Right hindlimb (tissue), 1 donor: Measurements from ENCODE around the gene ENTR1.

ENCODE experiments used
- DNase-seq: peaks from one replicate; pipeline ENCODE4 v3.0.0-alpha.2; 2018

The ENTR1 gene

DNA sequence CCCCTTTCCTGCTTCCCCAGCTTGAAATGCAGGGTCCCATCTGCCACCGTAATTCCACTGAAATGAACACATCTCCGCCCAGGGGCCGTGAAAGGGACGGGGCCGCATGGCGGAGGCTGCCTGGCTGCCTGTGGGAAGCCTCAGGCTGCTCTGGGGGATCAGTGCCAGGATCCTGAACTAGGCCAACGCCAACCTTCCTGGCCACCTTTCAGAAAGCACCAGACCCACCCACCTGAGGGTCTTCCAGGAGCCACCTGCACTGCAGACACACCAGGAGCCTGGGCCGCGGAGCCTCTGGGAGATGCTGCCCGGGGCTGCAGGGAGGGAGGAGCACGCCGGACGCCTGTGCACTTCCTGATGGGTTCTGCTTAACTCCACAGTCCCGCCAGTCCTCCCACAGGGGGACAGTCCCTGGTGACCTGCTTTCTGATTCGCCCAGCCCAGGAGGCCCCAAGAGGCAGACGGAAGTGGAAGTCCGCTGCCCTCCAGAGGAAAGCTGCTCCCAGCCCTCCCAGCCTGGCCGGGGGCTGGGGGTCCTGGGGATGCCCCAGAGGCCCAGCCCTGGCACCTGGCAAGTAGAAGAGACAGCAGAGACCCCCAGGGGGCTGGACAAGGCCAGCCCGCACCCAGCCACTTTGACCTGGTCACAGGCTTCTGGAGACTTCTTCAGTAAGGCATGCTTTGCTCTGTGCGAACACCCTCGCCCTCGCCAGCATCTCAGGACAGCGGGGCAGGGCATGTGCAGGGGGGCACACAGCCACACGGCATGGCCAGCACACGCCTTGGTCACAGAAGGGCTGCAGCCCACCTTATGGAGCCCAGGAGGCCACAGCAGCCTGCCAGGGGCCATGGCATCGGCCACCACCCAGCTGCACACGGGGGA, 36.9 kb downstream of the ENTR1 start, which contains the start of gene CARD9:
Gene CARD9 (minus strand): TSS at position 370 of the 883 bp plus-strand sequence. CDS start 1,591 bp downstream, outside the sequence.
- DNase-seq = no peak

DNA sequence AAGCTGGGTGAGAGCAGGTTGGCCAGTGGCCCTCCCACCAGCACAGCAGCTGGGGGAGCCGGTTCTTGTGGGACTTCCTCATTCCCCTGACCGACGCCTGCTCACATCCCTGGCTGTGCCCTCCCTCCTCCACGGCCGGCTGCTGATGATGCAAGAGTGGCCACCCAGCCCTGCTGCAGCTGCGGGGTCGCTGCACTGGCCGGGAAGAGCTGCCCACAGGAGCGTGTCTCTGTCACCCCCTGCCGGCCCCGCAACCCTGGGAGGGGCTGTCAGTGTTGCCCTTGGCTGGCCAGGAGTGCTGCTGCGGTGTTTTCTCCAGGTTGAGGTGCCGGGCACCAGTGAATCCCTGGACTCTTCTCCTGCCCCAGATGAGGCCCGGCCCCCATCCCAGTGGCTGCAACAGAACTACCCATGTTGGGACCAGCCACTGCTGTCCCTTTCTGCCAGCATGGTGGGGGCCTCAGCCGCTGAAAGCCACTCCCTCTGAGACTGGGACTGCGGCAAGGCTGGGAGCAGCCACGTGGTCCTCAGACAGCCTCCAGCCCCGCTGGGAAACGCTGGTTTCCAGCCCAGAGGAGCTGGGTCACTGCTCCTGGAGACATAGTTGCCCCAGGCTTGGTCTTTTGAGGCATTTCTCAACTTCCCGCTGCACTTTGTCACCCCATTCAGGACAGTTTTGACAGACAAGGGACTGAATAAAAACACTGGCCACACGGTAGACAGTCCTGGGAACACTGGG, 37.7 kb downstream of the ENTR1 start:
- peak; percentile 72 for DNase-seq

DNA sequence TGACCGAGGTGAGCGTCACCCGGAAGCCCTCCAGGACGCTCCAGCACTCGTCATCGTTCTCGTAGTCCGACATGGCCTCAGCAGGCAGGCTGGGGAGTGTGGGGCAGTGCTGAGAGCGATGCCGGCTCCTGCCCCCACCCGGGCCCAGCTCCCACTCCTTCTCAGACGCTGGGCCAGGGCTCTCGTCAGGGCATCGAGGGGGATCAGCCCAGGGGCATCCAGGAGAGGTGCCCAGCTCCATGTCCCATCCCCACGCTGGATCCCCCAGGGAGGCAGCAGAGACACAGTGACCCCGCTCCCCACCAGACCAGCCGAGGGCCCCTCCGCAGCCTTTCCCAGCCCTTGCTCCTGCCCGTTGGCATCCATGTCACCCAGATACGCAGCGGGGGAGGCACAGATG, 38.4 kb downstream of the ENTR1 start:
- DNase-seq = no peak

DNA sequence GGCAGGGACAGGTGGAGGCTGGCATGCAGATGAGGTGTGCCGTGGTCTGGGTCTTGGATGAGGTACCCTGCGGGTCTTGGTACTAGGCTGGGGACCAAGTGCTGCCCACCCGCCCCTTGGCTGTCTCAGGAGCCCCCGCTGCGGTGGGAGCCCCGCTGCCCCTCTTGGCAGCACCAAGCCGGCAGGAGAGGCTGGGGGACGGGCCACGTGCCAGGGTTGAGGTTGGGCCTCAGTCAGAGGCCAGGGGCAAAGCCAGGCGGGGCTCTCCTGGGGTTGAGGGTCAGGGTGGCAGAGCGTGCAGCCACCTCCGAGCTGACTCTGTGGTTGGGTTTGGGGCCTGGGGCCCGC, 38.9 kb downstream of the ENTR1 start:
- DNase-seq = no peak

DNA sequence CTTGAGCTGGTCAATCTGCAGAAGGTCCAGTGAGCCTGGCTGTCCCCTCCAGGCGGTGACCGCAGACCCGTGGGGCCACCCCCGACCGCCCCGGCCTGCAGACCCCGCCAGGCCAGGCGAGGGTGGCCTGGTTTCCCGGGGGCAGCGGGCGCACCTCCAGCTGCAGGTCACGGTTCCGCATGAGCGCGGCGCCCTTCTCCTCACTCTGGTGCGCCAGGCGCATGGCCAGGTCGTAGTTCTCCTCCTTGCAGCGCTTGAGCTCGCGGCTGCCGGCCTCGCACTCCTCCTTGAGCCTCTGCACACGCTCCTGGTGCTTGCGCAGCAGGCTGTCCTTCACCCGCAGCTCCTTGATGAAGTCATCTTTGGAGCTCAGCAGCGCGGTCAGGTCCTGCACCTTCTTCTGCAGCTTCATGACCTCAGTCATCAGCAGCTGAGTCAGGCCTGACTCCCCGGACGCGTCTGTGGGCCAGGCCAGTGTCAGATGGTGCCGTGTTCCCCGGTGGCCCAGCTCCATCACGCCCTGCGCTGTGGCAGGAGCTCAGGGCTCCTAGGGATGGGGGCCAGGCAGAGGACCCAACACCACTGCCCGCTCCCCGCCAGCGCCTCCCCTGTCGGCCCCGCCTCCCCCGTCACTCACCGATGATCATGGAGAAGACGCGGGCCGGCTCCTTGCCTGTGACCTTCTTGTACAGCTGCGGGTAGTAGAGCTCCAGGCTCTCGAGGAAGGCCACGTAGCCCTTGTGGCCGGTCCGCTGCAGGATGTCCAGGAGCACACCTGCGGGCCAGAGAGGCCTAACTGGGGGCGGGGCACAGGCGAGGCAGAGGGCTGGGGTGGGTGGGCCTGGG, 39.5 kb downstream of the ENTR1 start:
- no peak for DNase-seq

DNA sequence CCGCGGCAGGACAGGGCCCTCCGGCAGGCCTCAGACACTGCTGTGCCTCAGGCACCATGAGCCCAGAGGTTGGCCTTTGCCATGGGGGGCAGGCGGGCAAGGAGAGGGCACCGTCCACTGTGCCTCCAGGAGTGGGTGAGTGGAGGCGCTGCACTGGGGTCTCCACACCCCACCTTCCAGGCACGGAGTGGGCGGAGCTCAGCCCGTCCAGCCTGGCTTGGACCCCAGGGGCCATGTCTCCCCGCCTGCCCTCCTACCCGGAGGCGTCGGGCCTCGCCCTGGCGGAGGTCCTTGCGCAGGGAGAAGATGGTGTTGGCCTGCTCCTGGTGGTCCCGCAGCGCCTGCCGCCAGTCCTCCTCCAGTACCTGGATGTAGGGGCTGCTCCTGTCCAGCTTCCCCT, 40.4 kb downstream of the ENTR1 start:
- no peak for DNase-seq

DNA sequence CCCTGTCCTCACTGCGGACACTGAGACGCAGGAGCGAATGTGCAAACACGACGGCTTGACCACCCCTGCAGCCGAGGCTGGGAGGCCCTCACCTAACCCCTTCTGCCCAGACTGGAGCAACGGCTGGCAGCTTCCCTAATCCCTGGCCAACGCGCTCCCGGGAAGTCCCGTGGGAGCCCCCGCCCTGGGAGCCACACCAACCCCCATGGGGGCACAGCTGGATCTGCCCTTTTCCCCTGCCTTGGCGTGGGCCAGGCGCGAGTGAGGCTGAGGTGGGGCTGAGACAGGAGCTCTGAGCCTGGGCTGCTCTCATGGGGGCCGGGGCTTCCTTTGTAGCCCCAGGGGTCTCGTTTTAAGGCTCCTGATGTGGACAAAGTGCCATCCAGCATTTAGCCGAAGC, 42.2 kb downstream of the ENTR1 start:
- no peak for DNase-seq

DNA sequence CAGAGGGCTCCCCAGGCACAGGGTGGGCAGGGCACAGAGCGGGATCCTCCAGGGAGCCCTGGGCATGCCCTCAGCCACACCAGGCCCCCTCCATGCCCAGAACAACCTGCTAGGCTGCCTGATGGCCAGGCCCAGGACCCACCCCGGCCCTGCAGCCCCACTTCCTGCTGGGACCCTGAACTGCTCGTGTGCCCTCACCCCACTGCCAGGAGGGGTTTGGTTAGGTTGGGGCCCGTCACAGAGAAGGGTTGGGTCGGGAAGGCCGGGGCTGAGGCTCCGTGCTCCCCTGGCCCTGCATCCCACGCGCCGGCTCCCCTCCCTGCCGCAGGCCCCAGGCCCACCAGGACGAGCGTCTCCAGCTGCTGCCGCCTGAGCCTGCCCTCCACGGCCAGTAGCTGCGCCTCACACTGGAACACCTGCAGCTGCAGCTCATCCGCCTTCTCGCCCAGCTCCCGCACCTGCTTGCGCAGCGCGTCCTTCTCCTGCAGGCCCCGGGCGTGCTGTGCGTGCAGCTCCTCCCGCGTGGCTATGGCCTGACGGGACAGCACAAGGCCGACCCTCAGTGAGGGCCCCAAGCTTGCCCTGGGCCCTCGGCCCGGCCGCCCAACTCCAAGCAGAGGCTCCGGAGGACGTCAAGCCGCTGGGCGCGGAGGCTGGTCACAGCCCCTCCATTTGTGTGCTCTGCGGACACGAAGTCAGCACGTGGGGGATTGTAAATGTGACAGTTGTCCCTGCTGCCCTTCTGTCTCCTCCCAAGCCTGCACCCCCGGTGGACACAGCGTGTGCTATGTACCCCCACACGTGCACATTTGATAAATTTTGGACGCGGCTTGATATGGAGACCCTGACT, 42.9 kb downstream of the ENTR1 start:
- no peak for DNase-seq

DNA sequence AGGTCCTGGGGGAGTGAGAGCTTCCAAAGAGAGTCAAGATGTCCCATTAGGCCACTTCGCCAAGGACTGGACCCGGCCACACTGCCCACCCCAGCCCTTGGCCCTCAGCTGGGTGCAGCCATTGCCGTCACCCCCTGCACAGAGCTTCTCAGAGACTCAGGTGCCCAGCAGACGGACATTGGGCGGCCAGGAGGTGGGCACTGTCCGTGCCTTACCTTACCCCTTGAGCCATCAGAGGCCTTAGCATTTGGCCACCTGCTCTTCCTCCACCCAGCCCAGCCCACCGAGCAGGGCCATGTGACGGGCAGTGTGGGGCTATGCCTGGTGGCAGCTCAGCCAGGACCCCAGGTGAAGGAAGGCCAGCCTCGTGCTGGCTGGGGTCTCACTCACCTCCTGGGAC, 43.6 kb downstream of the ENTR1 start:
- DNase-seq = no peak

DNA sequence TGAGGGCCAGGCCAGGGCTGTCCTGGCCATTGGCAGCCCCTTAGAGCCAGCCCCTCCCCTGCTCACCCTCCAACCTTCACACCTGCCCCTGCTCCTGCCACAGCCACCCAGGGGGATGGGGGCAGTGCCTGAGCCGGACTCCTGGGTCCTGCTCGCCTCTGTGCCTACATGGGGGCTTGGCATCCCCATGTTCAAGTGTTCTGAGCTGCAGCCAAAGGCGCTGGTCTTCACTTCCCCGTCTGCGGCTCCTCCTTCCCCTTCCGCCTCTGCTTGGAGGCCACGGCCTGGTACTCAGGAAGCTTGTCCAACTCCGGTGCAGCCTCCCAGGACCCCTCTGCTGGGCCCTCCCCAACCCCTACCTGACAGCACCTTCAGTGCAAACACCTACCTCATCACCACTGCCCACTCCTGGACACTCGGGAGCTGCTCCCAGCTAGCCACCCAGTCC, 44.6 kb downstream of the ENTR1 start:
- no peak for DNase-seq

DNA sequence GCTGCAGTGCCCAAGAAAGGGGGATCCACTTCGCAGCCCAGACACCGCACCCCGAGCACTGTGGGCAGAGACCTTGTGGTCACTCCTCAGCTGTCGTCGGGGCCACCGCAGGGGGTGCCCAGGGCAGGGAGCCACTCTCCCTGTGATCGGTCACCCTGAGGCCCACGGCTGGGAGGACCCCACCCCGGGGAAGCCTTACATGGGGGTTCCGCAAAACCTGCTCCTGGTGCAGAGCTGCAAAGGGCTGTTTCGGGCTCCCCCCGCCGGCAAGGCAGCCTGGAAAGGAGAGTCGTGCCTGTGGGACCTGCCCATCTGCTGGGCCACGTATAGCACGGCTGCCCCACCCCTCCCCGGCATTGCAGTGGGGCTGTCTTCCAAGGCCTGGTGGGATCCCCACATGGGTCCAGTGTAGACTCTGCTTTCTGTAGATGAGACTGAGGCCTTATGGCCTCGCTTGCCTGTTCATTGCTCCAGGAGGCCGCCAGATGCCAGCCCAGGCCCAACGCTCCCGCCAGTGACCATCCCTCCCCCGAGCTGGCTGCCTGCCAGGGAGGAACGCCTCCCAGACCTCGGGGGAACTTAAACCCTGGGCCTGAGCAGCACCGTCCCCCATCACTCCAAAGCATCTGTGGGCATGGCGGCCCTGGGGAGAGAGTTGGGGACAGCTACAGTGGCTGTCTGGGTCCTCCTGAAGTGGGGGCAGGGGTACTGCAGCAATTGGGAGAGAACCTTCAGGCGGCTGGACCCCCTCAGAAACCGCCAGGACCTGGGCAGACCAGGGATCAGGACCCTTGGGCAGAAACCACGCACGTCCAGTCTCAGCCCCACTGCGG, 45.3 kb downstream of the ENTR1 start:
- DNase-seq = no peak

DNA sequence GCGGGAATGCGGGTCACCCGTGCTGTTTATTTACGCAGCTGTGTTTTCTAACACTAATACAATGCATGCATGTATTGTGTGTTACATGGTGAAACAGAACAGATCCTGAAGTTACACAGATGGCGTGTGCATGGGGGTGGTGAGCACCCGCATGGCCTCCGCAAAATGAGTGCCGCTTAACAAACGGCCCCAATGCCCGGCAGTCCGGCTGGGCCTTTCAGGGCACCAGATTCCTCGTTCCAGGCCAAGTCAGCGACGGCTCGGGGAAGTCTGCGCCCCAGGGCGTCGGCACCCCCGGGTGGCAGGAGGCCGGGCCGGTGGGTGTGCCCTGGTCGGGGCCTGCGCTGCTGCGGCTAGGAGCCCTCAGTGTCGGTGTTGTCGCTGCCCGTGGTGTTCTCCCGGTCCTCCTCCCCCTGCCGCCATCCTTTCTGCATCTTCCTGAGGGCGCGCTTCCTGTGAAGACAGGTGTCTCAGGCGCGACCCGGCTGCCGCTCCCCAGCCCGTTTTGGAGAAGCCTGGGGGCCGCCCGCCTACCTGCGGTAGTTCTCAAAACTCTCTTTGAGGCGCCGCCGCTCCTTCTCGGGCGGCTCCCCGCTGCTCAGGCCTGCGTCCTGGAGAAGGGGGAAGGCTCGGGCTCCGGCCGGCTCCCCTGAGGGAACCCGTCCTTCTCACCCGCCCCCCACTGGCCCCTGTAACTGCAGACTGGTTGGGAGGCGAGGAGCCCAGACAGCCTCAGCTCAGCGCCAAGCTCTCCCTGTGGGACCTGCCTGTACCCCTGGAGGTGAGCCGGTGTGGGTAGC, 46.3 kb downstream of the ENTR1 start:
- peak; percentile 33 for DNase-seq

DNA sequence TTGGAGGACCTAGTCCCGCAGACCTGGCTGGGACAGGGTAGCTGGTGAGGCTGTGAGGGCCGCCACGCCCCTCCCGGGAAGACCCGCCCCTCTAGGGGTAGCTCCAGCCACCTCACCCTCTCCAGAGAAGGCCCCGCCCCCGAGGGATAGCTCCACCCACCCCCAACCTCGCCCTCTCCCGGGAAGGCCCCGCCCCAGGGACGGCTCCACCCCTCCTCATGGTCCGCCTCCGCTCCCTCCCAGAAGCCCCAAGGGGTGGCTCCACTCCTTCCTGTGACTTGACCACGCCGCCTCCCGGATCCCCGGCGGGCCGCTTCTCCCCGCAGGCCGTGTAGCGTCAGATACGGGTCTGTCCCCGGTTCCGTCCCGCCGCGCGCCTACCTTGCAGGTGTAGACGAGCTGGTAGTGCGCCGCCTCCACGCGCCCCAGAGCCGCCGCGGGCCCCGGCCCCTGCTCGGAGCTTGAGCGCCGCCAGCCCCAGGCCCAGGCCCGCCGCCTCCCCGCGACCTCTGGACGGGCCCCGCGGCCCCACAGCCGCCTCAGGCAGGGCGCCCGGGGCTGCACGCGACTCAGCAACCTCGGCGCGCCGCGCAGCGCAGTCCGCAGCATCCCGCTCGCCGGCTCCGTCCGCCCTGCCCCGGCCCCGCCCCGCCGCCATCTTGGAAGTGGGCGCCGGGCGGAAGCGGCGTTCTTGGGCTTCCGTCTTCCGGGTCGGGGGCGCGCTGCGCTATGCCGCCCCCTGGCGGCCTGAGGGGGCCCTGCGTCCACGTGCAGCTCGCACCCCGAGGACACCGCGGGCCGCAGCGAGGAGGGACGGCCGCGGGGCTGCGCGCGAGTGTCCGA, 47.1 kb downstream of the ENTR1 start, which contains the start of gene DNLZ:
Gene DNLZ (minus strand): TSS at position 639 of the 843 bp plus-strand sequence. CDS start 30 bp downstream, at position 609.
- DNase-seq = peak; percentile 96

DNA sequence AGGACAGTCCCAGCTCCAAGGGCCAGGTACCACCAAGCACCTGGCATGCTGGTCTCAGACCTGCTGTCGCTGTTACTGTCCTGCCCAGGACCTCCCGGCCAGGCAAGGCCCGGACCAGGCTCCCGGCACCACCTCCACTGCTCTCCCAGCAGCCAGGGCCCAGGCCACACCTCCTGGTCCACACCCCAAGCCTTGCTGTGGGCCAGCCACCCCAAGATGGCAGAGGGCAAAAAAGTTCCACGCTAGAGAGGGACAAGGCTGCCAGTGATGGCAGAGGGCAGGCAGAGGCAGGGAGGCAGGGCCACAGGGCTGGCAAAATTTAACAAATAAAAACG, 48.0 kb downstream of the ENTR1 start:
- DNase-seq = no peak

DNA sequence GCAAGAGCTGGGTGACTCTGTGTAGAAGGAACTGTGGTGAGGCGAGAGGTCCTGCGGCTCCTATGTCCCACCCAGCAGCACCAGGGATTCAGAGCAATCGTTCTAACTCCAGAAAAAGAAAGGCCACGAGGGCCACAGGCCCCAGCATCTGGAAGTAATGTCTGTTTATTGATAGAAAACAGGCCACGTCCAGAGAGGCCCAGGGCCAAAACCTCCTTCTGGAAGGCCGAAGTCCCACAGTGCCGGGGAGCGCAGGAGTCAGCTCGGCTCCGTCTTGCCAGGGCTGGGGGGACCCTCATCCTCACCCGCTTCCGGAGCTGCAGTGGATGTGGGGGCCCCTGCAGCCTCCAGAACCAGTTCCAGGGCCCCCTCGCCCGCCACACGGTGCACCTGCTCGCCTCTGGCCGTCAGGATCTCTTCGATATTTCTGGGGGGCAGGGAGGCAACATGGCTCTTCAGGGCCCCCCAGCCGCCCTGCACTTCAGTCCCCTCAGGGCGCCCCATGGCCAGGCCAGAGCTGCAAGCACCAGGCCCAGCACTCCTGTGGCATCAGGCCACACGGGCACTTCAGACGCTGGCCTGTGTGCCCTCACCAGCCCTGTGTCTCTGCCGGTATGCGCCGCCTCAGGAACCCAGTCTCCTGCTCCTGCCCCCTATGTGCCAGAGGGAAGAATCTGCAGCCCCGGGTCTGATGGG, 48.5 kb downstream of the ENTR1 start:
- DNase-seq = no peak

DNA sequence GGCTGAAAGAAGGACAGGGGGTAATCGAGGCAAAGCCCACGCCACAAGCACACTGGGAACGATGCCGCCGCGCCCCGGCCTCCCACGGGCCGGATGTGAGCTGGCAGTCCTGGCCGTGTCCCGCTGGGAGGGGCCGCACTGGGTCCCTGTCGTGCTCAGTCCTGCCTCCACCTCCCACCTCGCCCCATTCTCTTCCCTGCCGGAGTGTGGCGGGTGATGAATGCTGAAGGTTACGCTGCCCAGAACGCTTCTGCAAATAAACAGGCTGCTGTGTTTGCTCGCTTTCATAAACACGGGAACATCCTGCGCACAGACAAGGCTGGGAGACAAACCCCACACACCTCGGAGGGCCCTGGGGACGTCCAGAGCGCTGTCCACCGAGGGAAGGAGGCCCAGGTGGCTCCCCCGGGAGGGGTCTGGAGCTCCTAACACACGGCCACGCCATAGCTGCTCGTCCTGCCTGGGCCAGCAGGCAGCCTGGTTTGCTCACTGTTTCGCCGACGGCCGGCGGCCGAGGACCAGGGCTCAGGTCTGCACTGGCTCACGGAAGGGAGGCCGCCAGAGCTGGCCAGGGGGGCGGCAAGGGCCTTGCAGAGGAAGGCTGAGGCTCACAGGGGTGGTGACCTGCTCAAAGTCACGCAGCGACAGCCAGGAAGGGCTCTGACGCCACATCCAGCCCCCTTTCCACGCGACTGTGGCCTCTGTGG, 49.2 kb downstream of the ENTR1 start:
- no peak for DNase-seq

DNA sequence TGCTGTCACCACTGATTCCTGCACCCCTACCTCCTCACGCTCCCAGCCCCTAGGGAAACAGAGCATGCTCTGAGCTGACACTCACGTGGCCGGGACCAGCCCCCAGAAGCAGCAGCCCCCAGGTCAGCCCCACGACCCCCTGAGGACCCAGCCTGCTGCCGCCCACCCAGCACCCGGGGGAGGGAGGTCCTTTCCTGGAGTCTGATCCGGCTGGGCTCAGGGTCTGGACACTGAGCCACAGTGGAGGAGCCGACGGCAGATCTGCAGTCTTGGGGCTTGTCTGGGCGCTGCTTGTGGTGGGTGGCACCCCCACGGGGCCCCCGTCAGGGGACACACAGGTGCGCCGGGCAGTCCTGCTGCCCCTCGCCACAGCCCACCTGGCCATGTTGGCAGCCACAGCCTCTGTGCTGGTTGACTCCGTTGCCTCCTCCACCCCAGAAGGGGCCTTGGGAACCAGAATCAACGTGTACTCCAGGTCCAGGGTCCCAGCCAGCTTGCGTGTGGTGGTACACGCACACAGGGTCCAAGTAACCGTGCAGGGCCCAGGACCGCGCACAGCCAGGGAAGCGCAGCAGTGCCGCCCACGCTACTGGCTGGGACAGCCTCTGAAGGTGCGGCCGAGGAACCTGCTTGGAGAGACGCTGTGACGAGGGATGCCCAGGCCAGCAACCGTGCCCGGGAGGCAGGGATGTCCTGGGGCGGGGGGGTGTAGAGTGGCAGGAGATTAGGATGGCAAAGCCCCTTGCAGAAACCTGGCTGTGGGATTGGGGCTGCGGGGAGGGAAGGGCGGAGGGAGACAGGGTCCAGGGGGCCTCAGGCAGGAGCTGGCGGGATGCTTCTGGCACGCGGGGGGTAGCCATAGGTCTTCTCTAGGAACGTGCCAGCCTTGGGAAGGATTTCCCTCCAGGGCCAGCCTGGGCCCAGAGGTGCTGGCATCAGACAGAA, 50.4 kb downstream of the ENTR1 start:
- no peak for DNase-seq
